Lung (tissue), 12 donors: ENCODE data around the gene CSMD2. TPM values are rescaled to one million over a fixed set of nuclear protein-coding genes. Genes with fewer than 3 reads are reported as not detected.
"Not testable (repeated sequence)": the region's sequence is repeated elsewhere in the genome, so short reads cannot be mapped to it uniquely, and the experiment has no call there.

Experiments
- ATAC-seq: fragments of 200-7000 bp; cut with Tn5 transposase; one replicate; pipeline ENCODE4 v1.9.1; 2020; ENCODE audit warnings: moderate number of reproducible peaks; ENCODE audit not compliant: insufficient read depth, low FRiP score
- DNase-seq, 3 donors: peaks; one replicate each; pipeline ENCODE4 v3.0.0-alpha.2; 2013 to 2017
- H3K27ac ChIP-seq, 2 donors: one replicate each; pipeline ENCODE4 v1.5.1; 2013; ENCODE audit warnings: mild to moderate bottlenecking in 2 of 2, moderate library complexity in 2 of 2, control low read depth in 1 of 2, inconsistent platforms in 1 of 2, low read depth in 1 of 2, low read length in 1 of 2
- H3K27me3 ChIP-seq, 3 donors: one replicate each; pipeline ENCODE4 v1.5.1; 2013; ENCODE audit warnings: low read length in 2 of 3; ENCODE audit not compliant: control insufficient read depth in 3 of 3, insufficient read depth in 3 of 3
- H3K36me3 ChIP-seq, 4 donors: one replicate each; pipeline ENCODE4 v1.5.1; 2013; ENCODE audit warnings: low read length in 4 of 4, mild to moderate bottlenecking in 1 of 4, moderate library complexity in 1 of 4; ENCODE audit not compliant: control insufficient read depth in 4 of 4, insufficient read depth in 4 of 4
- H3K4me1 ChIP-seq, 5 donors: one replicate each; pipeline ENCODE4 v1.5.1; 2013; ENCODE audit warnings: low read length in 5 of 5, mild to moderate bottlenecking in 2 of 5, moderate library complexity in 1 of 5; ENCODE audit not compliant: control insufficient read depth in 5 of 5, insufficient read depth in 5 of 5
- H3K4me3 ChIP-seq: one replicate; pipeline ENCODE4 v1.5.1; 2013; ENCODE audit warnings: mild to moderate bottlenecking, control low read depth, moderate library complexity
- H3K9ac ChIP-seq, 2 donors: one replicate each; pipeline ENCODE4 v1.5.1; 2013; ENCODE audit warnings: low read length in 2 of 2, control low read depth in 1 of 2; ENCODE audit not compliant: insufficient read depth in 1 of 2
- H3K9me3 ChIP-seq, 4 donors: one replicate each; pipeline ENCODE4 v1.5.1; 2013; ENCODE audit warnings: low read length in 3 of 4, mild to moderate bottlenecking in 1 of 4, moderate library complexity in 1 of 4; ENCODE audit not compliant: control insufficient read depth in 4 of 4, insufficient read depth in 3 of 4
- WGBS, 2 donors: extraction: QIAGEN DNeasy Blood & Tissue Kit; methylation state at CpG; one replicate each; pipeline ENCODE4 v1.1.7; 2013; 5-methylcytosine and 5-hydroxymethylcytosine counted together
- polyA plus RNA-seq, 2 donors: library from polyadenylated mRNA; stranded (reverse); fragments of 200-250 nt; gene quantifications; one replicate each; pipeline ENCODE4 v1.2.1, GENCODE V29; 2013
- total RNA-seq, 2 donors: library from RNA; depleted of rRNA in 1 of 2; stranded (reverse); fragments of >200 nt in 1 of 2; gene quantifications; one replicate each; pipeline ENCODE4 v1.2.1, GENCODE V29; 2014 to 2021
- TF ChIP-seq, protein P1 (sequence below): IDR thresholded peaks from 2 replicates; pipeline ENCODE4 v1.5.1; 2012; ENCODE audit warnings: mild to moderate bottlenecking; ENCODE audit errors: control extremely low read depth, extremely low read depth
- donor health status: control.
- donor health status: control.
- donor health status: Bipolar disorder and iron deficiency.
- donor health status: healthy.
- donor health status: DM: yes; HTN: yes; CAD: no.

The CSMD2 gene
- total and polyA plus RNA-seq, 4 donors, result 0.11 to 1.2 (median 0.39) TPM

DNA sequence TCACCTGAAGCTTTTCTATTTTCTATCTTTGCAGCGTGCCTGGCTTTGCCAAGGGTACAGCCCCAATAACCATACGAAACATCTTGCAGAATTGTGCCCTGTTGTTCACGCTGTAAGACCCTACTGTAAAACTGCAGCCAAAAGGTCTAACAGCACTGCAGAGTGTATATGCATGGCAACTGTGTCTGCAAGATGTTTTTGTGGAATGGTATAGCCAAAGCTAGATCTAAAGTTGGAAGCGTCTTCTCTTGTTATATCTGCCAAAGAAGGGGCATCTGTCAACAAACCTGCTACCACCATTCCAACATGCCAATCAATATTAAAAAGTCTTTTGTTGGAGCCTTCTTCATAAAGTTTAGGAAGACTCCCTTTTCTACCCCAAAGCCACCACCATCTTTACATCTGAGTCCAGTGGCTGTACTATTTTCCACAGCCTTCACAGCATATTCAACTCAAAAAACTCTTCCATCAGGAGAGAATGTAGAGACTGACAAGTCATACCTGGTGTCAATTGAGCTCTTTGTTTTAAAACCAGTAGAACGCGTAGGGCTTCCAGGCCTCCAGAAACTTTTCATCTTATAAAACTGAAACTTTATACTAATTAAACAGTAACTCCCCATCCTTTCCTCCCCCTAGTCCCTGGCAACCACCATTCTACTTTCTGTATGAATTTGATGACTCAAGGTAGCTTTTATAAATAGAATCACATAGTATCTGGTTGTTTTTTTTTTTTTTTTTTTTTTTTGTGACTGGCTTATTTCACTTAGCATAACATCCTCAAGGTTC is 652.6 kb downstream of the CSMD2 start:
- no peak overlapping the region for H3K9ac ChIP-seq
- WGBS, 2 donors, result 81 to 91% methylated on average over 6 of the region's 6 CpGs
- no peak overlapping the region for H3K27ac ChIP-seq
- no peaks in the 10 kb centered on the region for H3K4me1 ChIP-seq
- H3K9me3 ChIP-seq, result no peaks in the 10 kb centered on the region
- TF ChIP-seq, protein P1, sequence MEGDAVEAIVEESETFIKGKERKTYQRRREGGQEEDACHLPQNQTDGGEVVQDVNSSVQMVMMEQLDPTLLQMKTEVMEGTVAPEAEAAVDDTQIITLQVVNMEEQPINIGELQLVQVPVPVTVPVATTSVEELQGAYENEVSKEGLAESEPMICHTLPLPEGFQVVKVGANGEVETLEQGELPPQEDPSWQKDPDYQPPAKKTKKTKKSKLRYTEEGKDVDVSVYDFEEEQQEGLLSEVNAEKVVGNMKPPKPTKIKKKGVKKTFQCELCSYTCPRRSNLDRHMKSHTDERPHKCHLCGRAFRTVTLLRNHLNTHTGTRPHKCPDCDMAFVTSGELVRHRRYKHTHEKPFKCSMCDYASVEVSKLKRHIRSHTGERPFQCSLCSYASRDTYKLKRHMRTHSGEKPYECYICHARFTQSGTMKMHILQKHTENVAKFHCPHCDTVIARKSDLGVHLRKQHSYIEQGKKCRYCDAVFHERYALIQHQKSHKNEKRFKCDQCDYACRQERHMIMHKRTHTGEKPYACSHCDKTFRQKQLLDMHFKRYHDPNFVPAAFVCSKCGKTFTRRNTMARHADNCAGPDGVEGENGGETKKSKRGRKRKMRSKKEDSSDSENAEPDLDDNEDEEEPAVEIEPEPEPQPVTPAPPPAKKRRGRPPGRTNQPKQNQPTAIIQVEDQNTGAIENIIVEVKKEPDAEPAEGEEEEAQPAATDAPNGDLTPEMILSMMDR, result no peak
- no peak for ATAC-seq
- DNase-seq, result no peak
- no peak overlapping the region for H3K4me3 ChIP-seq
- H3K27me3 ChIP-seq, result no peaks in the 10 kb centered on the region
- H3K36me3 ChIP-seq, result no peaks in the 10 kb centered on the region

DNA sequence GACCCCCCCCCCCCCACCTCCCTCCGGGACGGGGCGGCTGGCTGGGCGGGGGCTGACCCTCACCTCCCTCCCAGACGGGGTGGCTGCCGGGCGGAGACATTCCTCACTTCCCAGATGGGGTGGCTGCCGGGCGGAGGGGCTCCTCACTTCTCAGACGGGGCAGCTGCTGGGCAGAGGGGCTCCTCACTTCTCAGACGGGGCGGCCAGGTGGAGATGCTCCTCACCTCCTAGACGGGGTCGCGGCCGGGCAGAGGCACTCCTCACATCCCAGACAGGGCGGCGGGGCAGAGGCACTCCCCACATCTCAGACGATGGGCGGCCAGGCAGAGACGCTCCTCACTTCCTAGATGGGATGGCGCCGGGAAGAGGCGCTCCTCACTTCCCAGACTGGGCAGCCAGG is 655.8 kb downstream of the CSMD2 start:
- ATAC-seq, DNase-seq: not testable (repeated sequence)
- 87 to 92% methylated on average over 18 to 24 of the region's 24 CpGs for WGBS, 2 donors

DNA sequence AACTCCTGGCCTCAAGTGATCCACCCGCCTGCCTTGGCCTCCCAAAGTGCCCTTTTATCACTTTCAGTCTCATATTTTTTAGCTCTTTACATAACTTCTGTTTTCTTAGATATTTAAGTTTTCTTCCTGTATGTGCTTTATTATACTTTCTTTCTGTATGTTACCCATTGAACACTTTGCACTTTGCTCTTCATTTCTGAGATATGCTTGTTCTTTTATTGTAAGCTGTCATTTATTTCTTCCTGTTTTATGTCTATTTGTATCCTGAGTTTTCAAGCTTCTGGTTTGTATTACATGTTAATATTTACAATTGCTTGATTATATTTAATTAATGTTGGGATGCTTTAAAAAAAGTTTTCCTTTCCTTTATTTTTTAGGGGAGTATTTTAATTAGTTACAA is 656.9 kb downstream of the CSMD2 start:
- 93 to 96% methylated on average over 1 of the region's 1 CpG for WGBS, 2 donors
- TF ChIP-seq, protein P1, result no peak
- ATAC-seq (no peak), DNase-seq (no peak)
- Histone ChIP-seq H3K27me3 (no peaks in the 10 kb centered on the region), H3K36me3 (no peaks in the 10 kb centered on the region), H3K4me1 (no peaks in the 10 kb centered on the region), H3K4me3 (no peak overlapping the region), H3K27ac (no peak overlapping the region), H3K9me3 (no peaks in the 10 kb centered on the region), H3K9ac (no peak overlapping the region)

More for the DNA sequence above, 655.8 kb downstream of the CSMD2 start:
- not testable (repeated sequence) for H3K9me3 ChIP-seq, H3K4me3 ChIP-seq, H3K36me3 ChIP-seq, H3K27me3 ChIP-seq, H3K27ac ChIP-seq, H3K4me1 ChIP-seq, H3K9ac ChIP-seq

DNA sequence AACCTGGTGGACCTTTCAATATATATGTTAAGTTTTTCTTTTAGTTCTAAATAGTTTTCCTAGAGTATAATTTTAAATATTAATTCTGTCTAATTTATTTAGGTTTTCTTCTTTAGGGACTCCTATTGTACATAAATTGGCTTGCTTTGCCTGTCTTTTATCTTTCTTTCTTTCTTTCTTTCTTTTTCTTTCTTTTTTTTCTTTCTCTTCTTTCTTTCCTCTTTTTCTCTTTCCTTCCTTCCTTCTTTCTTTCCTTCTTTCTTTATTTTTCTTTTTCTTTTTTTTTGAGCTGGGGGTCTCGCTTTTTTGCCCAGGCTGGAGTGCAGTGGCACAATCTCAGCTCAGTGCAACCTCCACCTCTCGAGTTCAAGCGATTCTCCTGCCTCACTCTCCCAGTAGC is 657.4 kb downstream of the CSMD2 start:
- TF ChIP-seq, protein P1, result no peak
- DNase-seq, result no peak
- Histone ChIP-seq H3K9ac (no peak overlapping the region), H3K9me3 (no peaks in the 10 kb centered on the region), H3K27ac (no peak overlapping the region), H3K4me3 (no peak overlapping the region), H3K36me3 (no peaks in the 10 kb centered on the region), H3K27me3 (no peaks in the 10 kb centered on the region), H3K4me1 (no peaks in the 10 kb centered on the region)
- WGBS, 2 donors, result 94 to 99% methylated on average over 3 of the region's 3 CpGs
- no peak for ATAC-seq
